Measurements from ENCODE around the gene ABCC8. TPM values are rescaled to one million over a fixed set of nuclear protein-coding genes. Genes with fewer than 3 reads are reported as not detected.

Gene ABCC8
- total RNA-seq, 1 donor from 2014 or later = not detected

- no peak for ATAC-seq
These were observed 90.7 kb downstream of the ABCC8 start for GRCh38 chr11:17385926-17386325.

- ATAC-seq = no peak
These were observed 91.2 kb downstream of the ABCC8 start for GRCh38 chr11:17385492-17385891.

- peak; percentile 39 for ATAC-seq
These were observed 92.6 kb downstream of the ABCC8 start for GRCh38 chr11:17384002-17384511.

- no peak for ATAC-seq
These were observed 93.2 kb downstream of the ABCC8 start for GRCh38 chr11:17383461-17383860.

GRCh38 chr11:17382046-17382728 is 94.5 kb downstream of the ABCC8 start:
- ATAC-seq = no peak

GRCh38 chr11:17381156-17381555 is 95.5 kb downstream of the ABCC8 start:
- ATAC-seq = no peak

- peak; percentile 69 for ATAC-seq
These were observed 97.1 kb downstream of the ABCC8 start for GRCh38 chr11:17379383-17380180.

GRCh38 chr11:17378655-17379054 is 98.0 kb downstream of the ABCC8 start:
- ATAC-seq = peak; percentile 74

- peak; percentile 67 for ATAC-seq
These were observed 100.2 kb downstream of the ABCC8 start for GRCh38 chr11:17376493-17376892.

- ATAC-seq = no peak
These were observed 101.1 kb downstream of the ABCC8 start for GRCh38 chr11:17375547-17375946.

GRCh38 chr11:17371614-17372013 is 105.0 kb downstream of the ABCC8 start:
- ATAC-seq = no peak

- ATAC-seq = no peak
These were observed 106.9 kb downstream of the ABCC8 start for GRCh38 chr11:17369684-17370243.

- no peak for ATAC-seq
These were observed 107.6 kb downstream of the ABCC8 start for GRCh38 chr11:17369094-17369493.

- ATAC-seq = no peak
These were observed 108.1 kb downstream of the ABCC8 start for GRCh38 chr11:17368551-17368950.

GRCh38 chr11:17366495-17366894 is 110.2 kb downstream of the ABCC8 start:
- ATAC-seq = peak; percentile 63

- peak; percentile 49 for ATAC-seq
These were observed 122.0 kb downstream of the ABCC8 start for GRCh38 chr11:17354601-17354991.

- ATAC-seq = no peak
These were observed 122.6 kb downstream of the ABCC8 start for GRCh38 chr11:17353821-17354600.

- ATAC-seq = peak; percentile 62
These were observed 123.5 kb downstream of the ABCC8 start for GRCh38 chr11:17352950-17353820.

GRCh38 chr11:17351510-17352176 is 125.0 kb downstream of the ABCC8 start, which contains the start of gene NCR3LG1:
NCR3LG1 (plus strand) TSS chr11:17351800; CDS start chr11:17351970, 170 bp downstream.
- ATAC-seq = peak; percentile 55

- no peak for ATAC-seq
These were observed 125.5 kb downstream of the ABCC8 start for GRCh38 chr11:17351172-17351509.

Data from esophagus mucosa (tissue), 1 donor.